Measurements from ENCODE around the gene WNT5A.

The WNT5A gene

GRCh38 chr3:55523471-55523870, 36.4 kb upstream of the WNT5A start:
- no peaks in the 10 kb centered on the region for H3K36me3 ChIP-seq (replicated peaks in 1 of 2; ENCODE audit: control insufficient read depth in 2 of 2, insufficient read depth in 2 of 2, low read length in 2 of 2)
- H3K27me3 ChIP-seq (ENCODE audit: control insufficient read depth in 3 of 3, insufficient read depth in 3 of 3, low read depth in 1 of 3, low read length in 3 of 3), result no peaks in the 10 kb centered on the region
- no peak overlapping the region for H2AK5ac ChIP-seq (ENCODE audit: low read depth, low read length)
- no peak overlapping the region for H2BK5ac ChIP-seq (ENCODE audit: low read length)
- no peak overlapping the region for H3K14ac ChIP-seq (ENCODE audit: low read length)
- WGBS, 2 donors (ENCODE audit: extremely low coverage in 2 of 2, insufficient read length in 2 of 2, insufficient replicate concordance in 1 of 2), result no CpG with 5 or more reads among the region's 2 CpGs
- H2AFZ ChIP-seq (ENCODE audit: low read length), result no peak overlapping the region
- H3K4ac ChIP-seq (ENCODE audit: low read length), result no peak overlapping the region
- no peaks in the 10 kb centered on the region for H3K79me1 ChIP-seq (ENCODE audit: low read depth, low read length)
- no peak overlapping the region for H2BK12ac ChIP-seq (ENCODE audit: low read length)
- no peak overlapping the region for H3K23ac ChIP-seq (ENCODE audit: low read depth, low read length, poor library complexity)
- no peaks in the 10 kb centered on the region for H3K9me3 ChIP-seq (replicated peaks in 1 of 2; ENCODE audit: control insufficient read depth in 2 of 2, insufficient read depth in 1 of 2, low read depth in 1 of 2, low read length in 2 of 2)
- H3K4me3 ChIP-seq (ENCODE audit: low read length in 2 of 2), result no peak overlapping the region
- no peak for DNase-seq (ENCODE audit: low spot score)
- no peak overlapping the region for H4K8ac ChIP-seq (ENCODE audit: low read depth, low read length)
- H3K4me1 ChIP-seq (ENCODE audit: control insufficient read depth in 2 of 2, insufficient read depth in 1 of 2, low read depth in 1 of 2, low read length in 2 of 2), result peaks cover 16 to 23% of the 10 kb centered on the region in 2 donors
- no peak overlapping the region for H3K27ac ChIP-seq (replicated peaks; ENCODE audit: low read length)
- no peak overlapping the region for H4K91ac ChIP-seq (ENCODE audit: low read depth, low read length, poor library complexity)
- H3K4me2 ChIP-seq (ENCODE audit: insufficient read depth, low read length, poor library complexity, severe bottlenecking), result no peak overlapping the region
- no peak overlapping the region for H2BK15ac ChIP-seq (ENCODE audit: low read length)
- no peak overlapping the region for H3K18ac ChIP-seq (ENCODE audit: low read length)
- H3K9ac ChIP-seq (ENCODE audit: low read depth, low read length, poor library complexity), result no peak overlapping the region
- no peak overlapping the region for H2BK120ac ChIP-seq (ENCODE audit: low read depth, low read length)

DNA sequence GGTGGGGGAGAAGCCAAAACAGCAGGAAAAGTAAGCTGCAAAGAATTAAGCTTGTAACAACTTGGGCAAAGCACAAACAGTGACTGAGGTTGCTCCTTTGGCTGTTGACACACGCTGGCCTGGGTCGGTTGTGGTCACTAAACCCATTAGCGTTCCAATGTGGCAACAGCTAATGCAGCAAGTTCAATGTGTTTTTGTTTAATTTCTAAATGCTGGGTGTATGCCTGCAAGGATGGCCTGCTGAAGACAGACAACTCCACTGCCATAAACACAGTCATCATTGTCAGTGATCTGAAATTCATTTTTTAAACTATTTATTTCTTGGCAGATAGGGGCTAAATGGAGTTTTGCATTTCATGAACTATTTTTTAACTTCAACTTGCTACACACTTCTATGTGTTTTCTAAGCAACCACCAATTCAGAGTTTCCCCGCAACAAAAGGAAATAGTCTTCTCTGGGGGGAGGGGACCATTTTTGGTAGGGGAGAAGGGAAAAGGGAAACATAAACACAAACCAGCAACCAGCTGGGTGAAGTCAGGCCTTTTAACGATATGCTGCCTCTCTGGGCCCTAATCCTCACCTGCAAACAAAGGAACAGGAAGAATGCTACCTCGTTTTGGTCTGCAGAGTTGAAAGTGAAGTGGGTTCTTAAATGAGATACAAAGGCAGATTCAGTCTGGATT, 34.8 kb upstream of the WNT5A start:
- no peak overlapping the region for H3K9ac ChIP-seq (ENCODE audit: low read depth, low read length, poor library complexity)
- no peak overlapping the region for H2BK120ac ChIP-seq (ENCODE audit: low read depth, low read length)
- H3K23ac ChIP-seq (ENCODE audit: low read depth, low read length, poor library complexity), result no peak overlapping the region
- H3K4me1 ChIP-seq (ENCODE audit: control insufficient read depth in 2 of 2, insufficient read depth in 1 of 2, low read depth in 1 of 2, low read length in 2 of 2), result peaks cover 16 to 23% of the 10 kb centered on the region in 2 donors
- no peaks in the 10 kb centered on the region for H3K9me3 ChIP-seq (replicated peaks in 1 of 2; ENCODE audit: control insufficient read depth in 2 of 2, insufficient read depth in 1 of 2, low read depth in 1 of 2, low read length in 2 of 2)
- no peak for DNase-seq (ENCODE audit: low spot score)
- no peak overlapping the region for H3K27ac ChIP-seq (replicated peaks; ENCODE audit: low read length)
- no peak overlapping the region for H3K4me2 ChIP-seq (ENCODE audit: insufficient read depth, low read length, poor library complexity, severe bottlenecking)
- no peak overlapping the region for H2BK12ac ChIP-seq (ENCODE audit: low read length)
- no peak overlapping the region for H4K8ac ChIP-seq (ENCODE audit: low read depth, low read length)
- H3K79me1 ChIP-seq (ENCODE audit: low read depth, low read length), result no peaks in the 10 kb centered on the region
- no peaks in the 10 kb centered on the region for H3K36me3 ChIP-seq (replicated peaks in 1 of 2; ENCODE audit: control insufficient read depth in 2 of 2, insufficient read depth in 2 of 2, low read length in 2 of 2)
- peak overlapping the region; percentile 66 for H2AFZ ChIP-seq (ENCODE audit: low read length)
- H3K27me3 ChIP-seq (ENCODE audit: control insufficient read depth in 3 of 3, insufficient read depth in 3 of 3, low read depth in 1 of 3, low read length in 3 of 3), result no peaks in the 10 kb centered on the region
- H2BK5ac ChIP-seq (ENCODE audit: low read length), result no peak overlapping the region
- H3K4me3 ChIP-seq (ENCODE audit: low read length in 2 of 2), result no peak overlapping the region
- H2AK5ac ChIP-seq (ENCODE audit: low read depth, low read length), result no peak overlapping the region
- no peak overlapping the region for H2BK15ac ChIP-seq (ENCODE audit: low read length)
- no peak overlapping the region for H4K91ac ChIP-seq (ENCODE audit: low read depth, low read length, poor library complexity)
- no peak overlapping the region for H3K14ac ChIP-seq (ENCODE audit: low read length)
- H3K4ac ChIP-seq (ENCODE audit: low read length), result no peak overlapping the region
- WGBS, 2 donors (ENCODE audit: extremely low coverage in 2 of 2, insufficient read length in 2 of 2, insufficient replicate concordance in 1 of 2), result no CpG with 5 or more reads among the region's 6 CpGs
- H3K18ac ChIP-seq (ENCODE audit: low read length), result no peak overlapping the region

DNA sequence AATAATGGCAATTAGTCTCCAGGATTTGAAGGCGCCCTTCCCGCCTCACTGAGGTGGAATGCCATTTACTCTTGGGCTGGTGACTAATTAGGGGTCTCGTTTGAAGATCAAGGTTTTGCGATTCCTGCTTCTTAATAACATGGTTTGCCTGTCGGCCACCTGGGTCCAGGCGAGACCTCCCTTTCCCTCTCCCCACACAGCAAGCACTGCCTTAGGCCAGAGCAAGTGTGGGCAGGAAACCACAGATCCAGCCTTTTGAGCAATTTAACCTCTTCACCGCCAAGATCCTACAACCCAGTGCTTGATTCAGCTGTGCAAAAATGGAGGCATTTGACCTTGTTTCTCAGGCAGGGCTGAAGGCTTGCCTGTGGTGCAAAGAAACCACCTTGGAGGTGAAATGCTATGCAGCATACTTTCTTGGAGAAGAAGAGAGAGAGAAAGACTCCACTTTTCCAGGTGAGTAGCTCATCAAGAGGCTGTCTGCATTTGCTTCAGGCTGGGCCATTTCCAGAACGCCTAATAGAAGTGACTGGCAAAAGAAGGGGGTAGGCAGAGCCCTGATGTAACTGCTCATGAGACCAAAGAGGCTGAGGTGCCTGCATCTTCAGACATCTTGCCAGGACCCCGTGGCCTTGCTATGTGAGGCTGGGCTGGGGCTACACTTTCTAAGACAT, 34.1 kb upstream of the WNT5A start:
- Histone ChIP-seq H3K4me3 (ENCODE audit: low read length in 2 of 2) (no peak overlapping the region), H4K91ac (ENCODE audit: low read depth, low read length, poor library complexity) (no peak overlapping the region), H2BK5ac (ENCODE audit: low read length) (no peak overlapping the region), H3K4me1 (ENCODE audit: control insufficient read depth in 2 of 2, insufficient read depth in 1 of 2, low read depth in 1 of 2, low read length in 2 of 2) (peaks cover 16 to 27% of the 10 kb centered on the region in 2 donors), H3K9me3 (replicated peaks in 1 of 2; ENCODE audit: control insufficient read depth in 2 of 2, insufficient read depth in 1 of 2, low read depth in 1 of 2, low read length in 2 of 2) (no peaks in the 10 kb centered on the region), H3K9ac (ENCODE audit: low read depth, low read length, poor library complexity) (no peak overlapping the region), H2BK12ac (ENCODE audit: low read length) (no peak overlapping the region), H2AK5ac (ENCODE audit: low read depth, low read length) (no peak overlapping the region), H3K36me3 (replicated peaks in 1 of 2; ENCODE audit: control insufficient read depth in 2 of 2, insufficient read depth in 2 of 2, low read length in 2 of 2) (no peaks in the 10 kb centered on the region), H3K27me3 (ENCODE audit: control insufficient read depth in 3 of 3, insufficient read depth in 3 of 3, low read depth in 1 of 3, low read length in 3 of 3) (no peaks in the 10 kb centered on the region), H3K4ac (ENCODE audit: low read length) (no peak overlapping the region), H3K18ac (ENCODE audit: low read length) (no peak overlapping the region), H2BK15ac (ENCODE audit: low read length) (no peak overlapping the region), H3K23ac (ENCODE audit: low read depth, low read length, poor library complexity) (no peak overlapping the region), H3K14ac (ENCODE audit: low read length) (no peak overlapping the region), H3K4me2 (ENCODE audit: insufficient read depth, low read length, poor library complexity, severe bottlenecking) (peak overlapping the region; percentile 12), H2AFZ (ENCODE audit: low read length) (peak overlapping the region; percentile 66), H4K8ac (ENCODE audit: low read depth, low read length) (no peak overlapping the region), H3K79me1 (ENCODE audit: low read depth, low read length) (no peaks in the 10 kb centered on the region), H2BK120ac (ENCODE audit: low read depth, low read length) (no peak overlapping the region), H3K27ac (replicated peaks; ENCODE audit: low read length) (no peak overlapping the region)
- no CpG with 5 or more reads among the region's 9 CpGs for WGBS, 2 donors (ENCODE audit: extremely low coverage in 2 of 2, insufficient read length in 2 of 2, insufficient replicate concordance in 1 of 2)
- no peak for DNase-seq (ENCODE audit: low spot score)

GRCh38 chr3:55519019-55519418, 31.9 kb upstream of the WNT5A start:
- no peak overlapping the region for H4K91ac ChIP-seq (ENCODE audit: low read depth, low read length, poor library complexity)
- H3K9me3 ChIP-seq (replicated peaks in 1 of 2; ENCODE audit: control insufficient read depth in 2 of 2, insufficient read depth in 1 of 2, low read depth in 1 of 2, low read length in 2 of 2), result no peaks in the 10 kb centered on the region
- no peak overlapping the region for H2BK15ac ChIP-seq (ENCODE audit: low read length)
- H3K4me3 ChIP-seq (ENCODE audit: low read length in 2 of 2), result no peak overlapping the region
- H2AK5ac ChIP-seq (ENCODE audit: low read depth, low read length), result no peak overlapping the region
- H2BK120ac ChIP-seq (ENCODE audit: low read depth, low read length), result no peak overlapping the region
- no peak overlapping the region for H3K18ac ChIP-seq (ENCODE audit: low read length)
- no peaks in the 10 kb centered on the region for H3K36me3 ChIP-seq (replicated peaks in 1 of 2; ENCODE audit: control insufficient read depth in 2 of 2, insufficient read depth in 2 of 2, low read length in 2 of 2)
- H3K4me1 ChIP-seq (ENCODE audit: control insufficient read depth in 2 of 2, insufficient read depth in 1 of 2, low read depth in 1 of 2, low read length in 2 of 2), result peaks cover 16 to 27% of the 10 kb centered on the region in 2 donors
- no peak overlapping the region for H3K4me2 ChIP-seq (ENCODE audit: insufficient read depth, low read length, poor library complexity, severe bottlenecking)
- H3K27ac ChIP-seq (replicated peaks; ENCODE audit: low read length), result no peak overlapping the region
- DNase-seq (ENCODE audit: low spot score), result no peak
- no peaks in the 10 kb centered on the region for H3K79me1 ChIP-seq (ENCODE audit: low read depth, low read length)
- no peak overlapping the region for H3K9ac ChIP-seq (ENCODE audit: low read depth, low read length, poor library complexity)
- H3K4ac ChIP-seq (ENCODE audit: low read length), result no peak overlapping the region
- H3K14ac ChIP-seq (ENCODE audit: low read length), result no peak overlapping the region
- WGBS, 2 donors (ENCODE audit: extremely low coverage in 2 of 2, insufficient read length in 2 of 2, insufficient replicate concordance in 1 of 2), result no CpG with 5 or more reads among the region's 3 CpGs
- no peaks in the 10 kb centered on the region for H3K27me3 ChIP-seq (ENCODE audit: control insufficient read depth in 3 of 3, insufficient read depth in 3 of 3, low read depth in 1 of 3, low read length in 3 of 3)
- no peak overlapping the region for H4K8ac ChIP-seq (ENCODE audit: low read depth, low read length)
- no peak overlapping the region for H2BK5ac ChIP-seq (ENCODE audit: low read length)
- H2BK12ac ChIP-seq (ENCODE audit: low read length), result no peak overlapping the region
- no peak overlapping the region for H2AFZ ChIP-seq (ENCODE audit: low read length)
- no peak overlapping the region for H3K23ac ChIP-seq (ENCODE audit: low read depth, low read length, poor library complexity)

Measured in neuronal stem cell (in vitro differentiated cells).